ENCODE data around the gene DIP2B. TPM values are rescaled to one million over a fixed set of nuclear protein-coding genes. Genes with fewer than 3 reads are reported as not detected.
"Not testable (repeated sequence)": the region's sequence is repeated elsewhere in the genome, so short reads cannot be mapped to it uniquely, and the experiment has no call there.

The DIP2B gene
- total RNA-seq, 1 donor from 2014 or later, result 60.0 TPM

DNA sequence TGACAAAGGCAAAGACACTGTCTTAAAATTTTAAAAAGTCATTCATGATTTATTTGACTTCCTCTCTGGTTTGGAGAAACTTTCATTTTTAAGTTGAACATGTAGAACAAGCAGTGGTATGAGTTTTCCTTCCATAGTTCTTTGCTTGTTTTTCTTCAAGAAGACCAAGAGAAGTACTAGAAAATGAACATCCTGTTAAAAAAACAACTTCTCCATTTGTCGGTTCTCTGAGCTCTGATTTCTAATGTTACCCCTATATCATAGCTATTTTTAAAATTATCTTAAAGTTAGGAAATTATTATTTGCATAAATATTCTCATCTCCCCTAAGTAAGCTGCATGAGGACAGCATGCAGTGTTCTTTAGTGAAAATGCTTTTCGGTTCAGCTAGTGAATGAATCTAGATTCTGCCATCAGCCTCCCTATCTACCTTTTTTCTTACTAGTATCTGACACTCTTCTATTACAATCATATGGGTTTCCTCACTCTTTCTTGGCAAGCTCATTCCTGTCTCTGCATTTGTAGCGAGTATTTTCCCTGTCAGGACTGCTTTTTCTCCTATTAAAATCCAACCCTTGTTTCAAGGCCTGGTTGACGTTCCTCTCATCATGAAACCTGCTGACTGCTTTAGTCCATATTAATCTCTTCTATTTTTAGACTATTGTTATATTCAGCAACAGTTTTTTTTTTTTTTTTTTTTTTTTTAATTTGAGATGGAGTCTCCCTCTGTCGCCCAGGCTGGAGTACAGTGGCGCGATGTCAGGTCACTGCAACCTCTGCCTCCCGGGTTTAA, 15.8 kb downstream of the DIP2B start:
- DNase-seq, result no peak

DNA sequence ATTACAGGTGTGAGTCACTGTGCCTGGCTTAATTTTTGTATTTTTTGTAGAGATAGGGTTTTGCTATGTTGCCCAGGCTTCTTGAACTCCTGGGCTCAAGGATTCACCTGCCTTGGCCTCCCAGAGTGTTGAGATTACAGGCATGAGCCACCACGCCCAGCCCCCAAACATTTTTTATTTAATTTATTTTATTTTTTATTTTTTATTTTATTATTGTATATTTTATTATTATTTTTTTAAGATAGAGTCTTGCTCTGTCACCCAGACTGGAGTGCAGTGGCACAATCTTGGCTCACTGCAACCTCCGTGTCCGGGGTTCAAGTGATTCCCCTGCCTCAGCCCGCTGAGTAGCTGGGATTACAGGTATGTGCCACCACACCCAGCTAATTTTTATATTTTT, 17.0 kb downstream of the DIP2B start:
- not testable (repeated sequence) for DNase-seq

DNA sequence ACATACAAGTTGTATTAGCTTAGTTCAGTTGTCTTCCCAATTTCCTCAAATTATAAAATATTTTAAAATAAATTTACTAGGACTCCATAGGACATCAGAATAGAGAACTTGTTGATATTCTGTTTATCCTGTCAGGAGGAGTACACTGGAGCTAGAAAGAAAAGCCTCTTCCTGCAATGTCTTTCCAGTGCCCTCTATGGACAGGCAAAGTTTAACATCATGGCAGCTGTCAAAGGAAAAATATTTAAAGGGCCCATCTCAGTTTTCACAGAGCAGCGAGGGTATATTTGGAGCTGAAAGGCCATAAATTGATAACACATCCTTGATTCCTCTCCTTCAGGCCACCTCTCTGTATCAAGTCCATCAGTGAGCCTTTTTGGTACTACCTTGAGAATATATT, 19.0 kb downstream of the DIP2B start:
- DNase-seq, result no peak

DNA sequence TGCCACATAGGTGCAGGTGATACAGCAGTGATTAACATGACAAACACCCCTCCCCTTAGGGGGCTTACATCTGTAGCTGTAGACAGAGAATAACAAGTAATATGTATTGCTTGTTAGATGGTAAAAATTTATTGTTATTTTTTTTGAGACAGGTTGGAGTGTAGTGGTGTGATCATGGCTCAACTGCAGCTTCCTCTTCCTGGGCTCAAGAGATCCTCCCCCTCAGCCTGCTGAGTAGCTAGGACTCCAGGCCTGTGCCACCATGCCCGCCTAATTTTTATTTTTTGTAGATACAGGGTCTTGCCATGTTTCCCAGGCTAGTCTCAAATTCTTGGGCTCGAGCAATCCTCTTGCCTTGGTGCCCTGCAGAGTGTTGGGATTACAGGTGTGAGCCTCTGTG, 19.8 kb downstream of the DIP2B start:
- DNase-seq, result no peak

DNA sequence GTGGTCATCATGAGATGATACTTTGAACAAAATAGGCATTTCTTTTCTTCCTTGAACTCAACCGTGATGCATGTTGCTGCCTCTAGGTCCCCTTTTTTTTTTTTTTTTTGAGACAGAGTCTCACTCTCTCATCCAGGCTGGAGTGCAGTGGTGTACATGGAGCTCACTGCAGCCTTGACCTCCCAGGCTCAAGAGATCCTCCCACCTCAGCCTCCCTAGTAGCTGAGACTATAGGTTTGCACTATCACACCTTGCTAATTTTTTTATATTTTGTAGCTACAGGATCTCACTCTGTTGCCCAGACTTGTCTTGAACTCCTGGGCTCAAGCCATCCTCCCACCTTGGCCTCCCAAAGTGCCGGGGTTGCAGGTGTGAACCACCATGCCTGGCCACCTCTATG, 20.6 kb downstream of the DIP2B start:
- no peak for DNase-seq

DNA sequence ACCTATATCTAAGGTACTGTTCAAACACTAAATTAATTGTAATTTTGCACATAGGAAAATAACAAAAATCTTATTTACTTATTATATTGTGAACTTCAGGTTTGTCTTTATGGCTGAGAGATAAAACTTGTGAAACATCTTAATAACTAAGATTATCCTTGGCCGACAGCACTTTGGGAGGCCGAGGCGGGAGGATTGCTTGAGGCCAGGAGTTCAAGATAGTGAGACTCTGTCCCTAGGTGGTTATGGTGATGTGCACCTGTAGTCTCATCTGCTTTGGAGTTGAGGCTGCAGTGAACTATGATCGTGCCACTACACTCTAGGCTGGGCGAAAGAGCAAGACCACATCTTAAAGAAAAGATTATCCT, 22.6 kb downstream of the DIP2B start:
- DNase-seq, result no peak

DNA sequence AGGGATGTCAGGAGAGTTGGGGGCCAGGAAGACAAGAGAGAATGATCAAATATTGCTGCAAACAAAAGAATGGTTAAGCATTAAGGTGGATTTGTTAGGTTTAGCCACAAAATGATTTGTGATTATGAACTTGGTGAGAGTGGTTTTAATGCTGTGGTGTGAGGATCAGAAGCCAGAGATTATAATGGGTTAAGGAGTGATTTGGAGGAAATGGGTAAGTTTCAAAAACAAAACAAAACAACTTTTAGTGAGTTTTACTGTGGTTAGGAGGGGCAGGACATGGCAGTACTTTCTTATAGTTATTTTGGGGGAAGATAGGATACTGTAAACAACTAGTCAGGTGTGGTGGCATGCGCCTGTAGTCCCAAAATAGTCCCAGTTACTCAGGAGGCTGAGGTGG, 24.0 kb downstream of the DIP2B start:
- DNase-seq, result no peak

DNA sequence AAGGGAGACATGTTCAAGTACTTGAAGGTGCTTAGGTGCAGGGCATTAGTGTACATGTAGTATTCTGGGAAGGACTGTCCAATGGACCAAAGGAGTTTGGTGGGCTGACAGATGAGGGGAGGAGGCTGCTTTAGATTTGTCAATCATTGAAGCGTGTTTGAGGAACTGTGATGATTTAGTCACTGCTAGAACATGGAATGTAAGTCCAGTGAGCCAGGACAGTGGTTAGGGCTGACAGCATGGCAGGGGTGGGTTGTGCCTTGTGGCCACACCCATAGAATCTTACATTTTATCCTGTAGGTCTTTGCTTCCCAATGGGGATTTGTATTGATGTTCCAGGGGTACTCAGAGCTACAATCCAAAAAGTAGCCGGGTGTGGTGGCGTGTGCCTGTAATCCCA, 24.6 kb downstream of the DIP2B start:
- no peak for DNase-seq

DNA sequence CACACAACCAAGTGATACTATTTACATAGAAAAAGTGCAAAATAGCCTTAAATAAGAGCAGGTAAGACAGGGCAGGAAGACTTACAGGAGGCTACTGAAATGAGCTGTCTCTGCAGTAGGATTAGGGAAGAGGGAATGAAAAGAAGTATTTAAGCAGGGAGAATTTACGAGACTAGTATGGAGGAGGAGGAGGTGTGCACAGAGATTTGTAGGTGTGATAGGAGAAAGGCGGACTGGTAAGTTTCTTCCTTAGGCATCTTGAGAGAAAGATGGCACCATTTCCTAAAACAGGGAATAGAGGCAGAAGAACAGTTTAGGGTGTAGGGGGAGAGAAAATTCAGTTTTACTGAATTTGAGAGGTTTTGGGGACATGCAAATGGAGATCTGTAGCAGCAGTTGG, 25.7 kb downstream of the DIP2B start:
- DNase-seq, result no peak

DNA sequence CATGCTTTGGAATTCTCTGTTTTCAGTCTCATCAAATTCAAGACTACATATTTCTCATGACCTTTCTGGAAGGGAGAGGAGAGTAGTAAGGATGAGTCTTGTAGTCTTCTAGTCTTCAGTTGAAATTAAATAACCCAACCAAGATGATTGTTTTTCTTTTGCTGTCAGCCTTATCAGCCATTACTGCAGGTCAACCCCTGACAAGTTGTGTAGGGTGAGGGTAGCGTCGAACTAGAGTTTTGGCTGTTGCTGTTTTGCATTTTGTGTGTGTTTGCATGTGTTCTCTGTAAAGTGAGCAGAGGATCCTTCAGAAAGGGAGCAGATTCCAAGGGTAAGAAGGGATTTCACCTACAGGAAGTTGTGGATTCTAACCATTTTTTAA, 28.4 kb downstream of the DIP2B start:
- DNase-seq, result no peak

DNA sequence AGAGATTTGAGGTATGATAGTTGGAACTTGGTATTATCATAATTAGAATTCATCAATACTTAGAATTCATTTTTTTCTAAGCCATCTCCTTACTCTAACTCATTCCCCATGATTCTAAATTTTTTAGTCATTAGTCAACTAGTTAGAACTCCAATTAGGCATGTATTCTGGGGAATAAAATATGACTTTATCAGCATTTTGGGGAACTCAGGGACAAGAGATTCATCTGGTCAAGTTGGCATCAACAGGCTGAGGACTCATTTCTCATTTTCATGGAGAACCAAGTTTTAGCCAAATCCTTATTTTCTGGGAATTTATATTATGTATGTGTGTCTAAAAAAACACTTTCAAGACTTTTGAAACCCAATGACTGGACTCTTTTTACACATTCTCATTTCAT, 29.2 kb downstream of the DIP2B start:
- no peak for DNase-seq

DNA sequence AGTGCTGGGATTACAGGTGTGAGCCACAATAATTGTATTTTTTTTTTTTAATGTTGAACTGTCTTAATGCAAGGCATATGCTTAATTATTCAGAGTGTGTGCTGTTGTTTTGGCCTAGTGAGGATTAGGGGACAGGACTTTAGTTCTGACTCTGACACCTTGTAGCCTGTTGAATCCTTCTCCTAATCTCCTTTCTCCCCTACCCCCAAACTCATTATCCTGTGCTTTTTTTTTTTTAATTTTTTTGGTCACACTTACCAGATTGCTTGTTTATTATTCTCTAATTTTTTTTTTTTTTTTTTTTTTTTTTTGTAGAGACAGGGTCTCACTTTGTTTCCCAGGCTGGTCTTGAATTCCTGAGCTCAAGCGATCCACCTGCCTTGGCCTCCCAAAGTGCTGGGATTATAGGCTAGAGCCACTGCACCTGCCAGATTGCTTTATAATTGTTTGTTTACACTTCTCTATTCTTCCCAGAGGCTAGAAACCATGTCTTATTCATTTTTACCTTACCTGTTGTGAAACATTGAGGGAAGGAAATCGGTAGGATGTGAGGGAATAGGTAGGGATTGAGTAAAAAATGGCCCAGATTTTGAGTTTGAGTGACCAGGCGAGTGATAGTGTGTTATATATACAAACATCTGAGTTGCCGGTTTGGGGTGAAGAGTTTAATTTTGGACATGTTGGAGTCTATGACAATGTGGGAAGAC, 32.2 kb downstream of the DIP2B start:
- DNase-seq, result no peak

DNA sequence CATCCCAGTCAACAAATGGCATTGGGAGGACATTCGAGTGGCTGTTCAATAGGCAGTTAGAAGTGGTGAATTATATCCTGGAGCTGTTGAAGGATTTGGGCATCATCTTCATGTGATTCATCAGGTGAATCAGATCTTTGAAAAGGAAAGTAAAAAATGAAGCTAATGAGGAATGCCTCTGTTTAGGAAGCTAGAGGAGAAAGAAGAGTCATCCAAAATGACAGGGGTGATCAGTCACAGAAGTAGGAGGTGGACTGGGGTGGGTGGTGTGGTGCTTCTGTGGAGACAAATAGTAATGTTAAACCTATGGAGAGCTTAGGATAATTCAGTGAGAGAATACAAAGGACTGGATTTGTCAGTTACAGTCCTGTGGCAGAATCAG, 32.7 kb downstream of the DIP2B start:
- no peak for DNase-seq

DNA sequence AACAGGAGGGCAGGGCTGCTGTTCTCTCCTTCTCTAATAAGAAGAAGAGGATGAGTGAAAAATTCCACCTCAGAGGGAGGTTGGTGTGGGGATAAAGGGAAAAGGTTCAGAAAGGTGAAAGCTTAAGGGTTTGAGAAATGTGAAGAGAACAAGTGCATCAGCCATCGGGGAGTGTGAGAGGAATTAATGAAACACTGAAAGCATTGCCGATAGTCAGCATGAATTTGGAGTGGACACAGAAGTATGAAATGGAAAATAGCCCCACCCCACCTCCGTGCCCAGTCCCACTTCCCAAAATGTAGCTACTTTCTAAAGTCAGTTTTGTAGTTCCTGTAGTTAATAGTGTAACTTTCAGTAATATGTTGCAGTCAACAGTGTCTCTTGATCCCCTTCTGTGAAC, 33.4 kb downstream of the DIP2B start:
- no peak for DNase-seq

DNA sequence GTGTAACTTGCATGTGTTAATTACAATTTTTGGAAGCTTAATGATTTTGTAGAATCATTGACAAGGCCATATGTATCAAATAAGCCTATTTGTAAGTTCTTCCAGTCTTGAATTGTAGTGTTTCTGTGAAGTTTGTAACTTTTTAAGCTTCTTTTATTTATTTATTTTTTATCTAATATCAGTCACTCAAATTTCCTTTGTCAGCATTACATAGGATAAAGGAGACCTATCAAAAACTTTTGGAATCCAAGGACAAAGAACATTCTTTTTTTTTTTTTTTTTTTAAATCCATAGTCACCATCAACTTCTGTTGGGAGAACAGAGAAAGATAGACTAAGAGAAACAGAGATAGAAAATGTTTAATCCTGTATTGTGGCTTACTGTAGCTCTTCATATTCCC, 36.4 kb downstream of the DIP2B start:
- no peak for DNase-seq

DNA sequence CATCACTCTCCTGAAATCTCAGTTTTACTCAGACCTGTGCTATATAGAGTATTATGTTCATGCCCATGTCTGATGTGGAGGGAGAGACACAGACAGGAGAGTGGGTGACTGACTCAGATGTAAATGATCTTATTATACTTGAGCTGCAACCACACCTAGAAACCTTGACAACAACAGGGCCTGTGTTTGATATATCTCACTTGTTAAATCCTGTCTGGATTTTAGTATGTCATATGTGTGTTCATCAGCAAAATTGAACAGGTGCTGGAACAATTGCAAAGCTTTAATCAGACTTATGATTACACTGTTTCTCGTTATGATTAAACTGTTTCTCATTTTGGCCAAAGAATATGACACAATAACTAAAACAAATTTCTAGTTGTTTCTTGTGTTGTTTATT, 37.7 kb downstream of the DIP2B start:
- no peak for DNase-seq

DNA sequence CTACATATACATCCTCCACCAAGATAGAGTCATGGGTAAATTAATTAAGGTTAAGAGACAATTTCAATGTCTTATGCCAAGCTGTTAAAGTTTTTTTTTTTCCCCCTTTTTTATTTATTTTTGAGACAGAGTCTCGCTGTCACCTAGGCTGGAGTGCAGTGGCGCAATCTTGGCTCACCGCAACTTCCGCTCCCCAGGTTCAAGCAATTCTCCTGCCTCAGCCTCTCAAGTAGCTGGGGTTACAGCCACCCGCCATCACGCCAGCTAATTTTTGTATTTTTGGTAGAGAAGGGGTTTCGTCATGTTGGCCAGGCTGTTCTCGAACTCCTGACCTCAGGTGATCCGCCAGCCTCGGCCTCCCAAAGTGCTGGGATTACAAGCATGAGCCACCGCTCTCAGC, 38.4 kb downstream of the DIP2B start:
- DNase-seq, result not testable (repeated sequence)

DNA sequence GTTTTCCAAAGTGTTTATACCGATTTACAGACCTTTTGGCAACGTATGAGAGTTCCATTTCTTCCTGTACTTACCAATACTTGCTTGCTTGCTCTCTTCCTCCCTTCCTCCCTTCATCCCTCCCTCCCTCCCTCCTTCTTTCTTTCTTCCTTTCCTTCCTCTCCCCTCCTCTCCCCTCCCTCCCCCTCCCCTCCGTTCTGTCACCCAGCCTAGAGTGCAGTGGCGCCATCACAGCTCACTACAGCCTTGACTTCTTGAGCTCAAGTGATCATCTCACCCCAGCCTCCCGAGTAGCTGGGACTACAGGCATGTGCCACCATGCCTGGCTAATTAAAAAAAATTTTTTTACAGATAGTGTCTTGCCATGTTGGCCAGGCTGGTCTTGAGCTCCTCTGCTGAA, 40.4 kb downstream of the DIP2B start:
- DNase-seq, result no peak

DNA sequence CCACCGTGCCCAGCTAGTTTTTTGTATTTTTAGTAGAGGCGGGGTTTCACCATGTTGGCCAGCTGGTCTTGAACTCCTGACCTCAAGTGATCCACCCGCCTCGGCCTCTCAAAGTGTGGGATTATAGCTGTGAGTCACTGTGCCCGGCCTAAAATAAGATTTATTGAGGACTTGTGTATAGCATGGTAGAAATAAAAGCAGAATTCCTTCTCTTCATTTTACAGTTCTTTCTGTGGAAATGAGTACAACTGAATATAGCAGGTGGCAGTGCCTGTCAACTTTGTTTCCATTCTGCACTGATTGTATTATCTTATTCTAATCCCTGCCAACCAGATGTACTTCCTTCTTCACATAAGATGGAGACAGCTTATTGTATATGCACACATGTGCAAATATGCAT, 41.0 kb downstream of the DIP2B start:
- no peak for DNase-seq

DNA sequence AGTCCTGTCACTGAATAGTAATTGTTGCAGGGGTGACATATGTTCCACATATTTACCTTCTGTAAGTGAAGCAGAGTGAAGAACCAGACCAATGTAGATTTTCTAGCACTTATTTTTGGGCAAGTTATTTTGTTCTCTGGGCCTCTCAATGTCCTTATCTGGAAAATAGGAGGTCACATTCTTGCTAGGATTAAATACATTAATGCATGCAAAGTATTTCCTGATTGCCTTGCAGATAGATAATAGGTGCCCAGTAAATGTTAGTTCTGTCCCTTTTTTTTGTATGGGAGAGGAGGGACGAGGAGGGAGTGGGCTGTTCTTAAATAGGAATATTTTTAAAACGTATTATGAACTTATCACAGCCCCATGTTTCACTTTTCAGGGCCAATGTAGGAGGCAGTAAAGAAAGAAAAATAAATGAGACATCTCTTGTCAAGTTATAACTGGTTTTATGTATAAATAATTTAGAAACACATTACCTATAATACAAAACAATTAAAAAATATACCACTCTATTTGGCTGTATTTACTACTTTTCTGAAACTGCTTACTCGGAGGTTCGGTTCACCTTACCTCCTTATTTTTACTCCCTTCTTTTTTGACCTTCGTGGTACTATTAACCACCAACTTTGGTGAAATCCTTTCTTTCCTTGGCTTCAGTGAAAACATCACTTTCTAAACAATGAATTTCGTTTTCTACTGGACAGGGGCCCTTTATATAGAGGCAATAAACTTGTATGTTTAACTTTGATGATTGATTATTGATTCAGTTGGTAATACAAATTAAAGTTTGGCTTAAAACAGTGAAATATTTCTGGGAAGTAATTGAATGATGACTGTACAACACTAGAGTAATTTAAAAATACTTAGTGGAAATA, 41.9 kb downstream of the DIP2B start:
- DNase-seq, result no peak

DNA sequence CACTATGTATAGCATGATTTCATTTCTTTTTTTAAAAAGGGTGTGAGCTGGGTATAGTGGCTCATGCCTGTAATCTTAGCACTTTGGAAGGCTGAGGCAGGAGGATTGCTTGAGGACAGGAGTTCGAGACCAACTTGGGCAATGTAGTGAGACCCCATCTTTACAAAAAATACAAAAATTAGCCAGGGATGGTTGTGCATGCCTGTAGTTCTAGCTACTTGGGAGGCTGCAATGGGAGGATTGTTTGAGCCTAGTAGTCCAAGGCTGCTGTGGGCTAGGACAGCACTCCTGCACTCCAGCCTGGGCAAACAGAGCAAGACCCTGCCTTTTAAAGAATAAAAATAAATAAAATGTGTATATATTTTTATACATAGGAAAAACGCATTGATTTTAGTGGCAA, 43.0 kb downstream of the DIP2B start:
- no peak for DNase-seq

DNA sequence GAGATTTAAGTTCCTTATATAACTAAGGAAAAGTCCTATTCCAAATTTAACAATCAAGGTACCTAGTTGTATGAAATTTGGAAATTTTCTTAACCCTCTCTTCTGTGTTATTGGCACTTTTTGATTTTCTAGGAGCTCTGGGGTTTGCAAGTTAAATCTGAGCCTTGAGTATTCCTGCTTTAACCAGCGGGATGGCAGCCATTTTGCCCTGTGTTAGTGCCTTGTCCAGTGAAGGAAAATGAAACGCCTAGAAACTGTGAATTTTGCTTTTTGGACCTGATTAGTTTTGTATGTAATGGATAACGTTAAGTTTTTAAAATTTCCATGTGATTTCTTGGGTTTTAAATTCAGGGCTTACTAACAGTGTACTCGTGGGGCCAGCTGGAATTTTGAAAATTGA, 45.1 kb downstream of the DIP2B start:
- no peak for DNase-seq

DNA sequence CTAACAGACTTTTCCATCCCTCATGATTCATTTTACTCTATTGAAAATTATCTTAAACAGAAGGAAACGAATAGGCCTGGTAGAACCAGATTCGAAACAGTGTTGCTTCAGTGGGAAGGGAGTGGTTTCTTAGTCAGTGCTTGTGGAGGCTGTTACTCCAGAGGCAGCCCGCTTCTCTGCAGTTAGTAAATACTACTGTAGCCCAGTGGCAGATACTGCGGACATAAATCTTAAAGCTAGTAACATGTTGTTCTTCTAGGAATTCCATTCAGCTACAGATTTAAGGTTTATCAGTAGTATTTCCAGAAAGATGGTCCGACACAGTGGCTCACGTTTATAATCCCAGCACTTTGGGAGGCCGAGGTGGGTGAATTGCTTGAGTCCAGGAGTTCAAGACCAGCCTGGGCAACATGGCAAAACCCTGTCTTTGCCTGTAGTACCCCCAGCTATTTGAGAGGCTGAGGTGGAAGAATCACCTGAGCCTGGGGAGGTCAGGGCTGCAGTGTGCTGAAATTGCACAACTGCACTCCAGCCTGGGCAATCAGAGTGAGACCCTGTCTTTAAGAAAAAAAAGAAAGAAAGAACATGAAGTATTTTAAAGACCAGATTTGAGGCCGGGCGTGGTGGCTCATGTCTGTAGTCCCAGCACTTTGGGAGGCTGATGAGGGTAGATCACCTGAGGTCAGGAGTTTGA, 45.9 kb downstream of the DIP2B start:
- no peak for DNase-seq
